ENCODE results near the gene UBXN4.

GRCh38 chr2:135831180-135831812 is 89.6 kb downstream of the UBXN4 start:
- no peak for TF ChIP-seq POLR2AphosphoS5 (IDR thresholded peaks at IDR 0.05)
- TF ChIP-seq CTCF (IDR thresholded peaks at IDR 0.05): no peak
